Measurements from ENCODE around the gene PIN1. TPM values are rescaled to one million over a fixed set of nuclear protein-coding genes. Genes with fewer than 3 reads are reported as not detected.
"Not testable (repeated sequence)": the region's sequence is repeated elsewhere in the genome, so short reads cannot be mapped to it uniquely, and the experiment has no call there.

The PIN1 gene
- total and polyA plus RNA-seq, 2 donors from 2014 or later: 57.7 to 143 TPM

DNA sequence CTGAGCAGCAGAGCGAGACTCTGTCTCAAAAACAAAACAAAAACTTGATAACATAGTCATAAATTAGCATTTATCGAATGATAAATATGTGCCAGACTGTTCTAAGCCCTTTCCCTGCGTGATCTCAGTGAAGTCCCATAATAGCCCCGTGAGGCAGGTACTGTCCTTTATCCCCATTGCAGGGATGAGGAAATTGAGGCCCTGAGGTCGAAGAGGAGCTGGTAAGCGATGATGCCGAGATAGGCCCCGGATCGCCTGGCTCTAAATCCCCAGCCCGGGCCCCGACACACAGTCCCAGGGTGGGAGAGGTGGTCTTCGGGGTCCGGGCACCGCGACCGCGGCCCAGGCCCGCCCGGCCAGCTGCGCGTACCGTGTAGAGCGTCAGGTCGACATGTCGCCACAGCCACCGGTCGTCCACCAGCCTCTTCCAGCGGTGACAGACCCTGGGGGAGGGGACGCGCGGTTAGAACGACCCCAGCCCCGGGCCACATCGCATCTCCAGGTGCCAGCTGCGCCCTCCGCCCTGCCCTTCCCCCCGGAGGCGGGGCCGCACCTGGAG is 16.9 kb upstream of the PIN1 start:
- DNase-seq (no peak), FAIRE-seq (no peak)
- Histone ChIP-seq H3K27ac (ENCODE audit: low read depth in 2 of 2, low read length in 2 of 2) (peak overlapping the region; percentile 84 to 97), H3K9ac (ENCODE audit: low read length in 3 of 3) (peak overlapping the region; percentile 47 to 92 (median 84)), H3K27me3 (ENCODE audit: control insufficient read depth, insufficient read depth, low read length) (no peaks in the 10 kb centered on the region), H3K4me1 (ENCODE audit: control insufficient read depth in 2 of 3, insufficient read depth in 2 of 3, low read depth in 1 of 3, low read length in 3 of 3) (peaks cover 0 to 9% (median 6%) of the 10 kb centered on the region in 3 donors), H3K36me3 (ENCODE audit: control insufficient read depth in 2 of 3, insufficient read depth in 3 of 3, low read length in 3 of 3) (no peaks in the 10 kb centered on the region), H3K4me3 (ENCODE audit: low read length in 3 of 3) (peak overlapping the region; percentile 66 to 93 (median 90)), H3K9me3 (ENCODE audit: control insufficient read depth in 2 of 3, insufficient read depth in 1 of 3, low read length in 3 of 3) (no peaks in the 10 kb centered on the region)
- intact Hi-C loops (cut with DNase I): no loop called here
- TF ChIP-seq, protein P1, sequence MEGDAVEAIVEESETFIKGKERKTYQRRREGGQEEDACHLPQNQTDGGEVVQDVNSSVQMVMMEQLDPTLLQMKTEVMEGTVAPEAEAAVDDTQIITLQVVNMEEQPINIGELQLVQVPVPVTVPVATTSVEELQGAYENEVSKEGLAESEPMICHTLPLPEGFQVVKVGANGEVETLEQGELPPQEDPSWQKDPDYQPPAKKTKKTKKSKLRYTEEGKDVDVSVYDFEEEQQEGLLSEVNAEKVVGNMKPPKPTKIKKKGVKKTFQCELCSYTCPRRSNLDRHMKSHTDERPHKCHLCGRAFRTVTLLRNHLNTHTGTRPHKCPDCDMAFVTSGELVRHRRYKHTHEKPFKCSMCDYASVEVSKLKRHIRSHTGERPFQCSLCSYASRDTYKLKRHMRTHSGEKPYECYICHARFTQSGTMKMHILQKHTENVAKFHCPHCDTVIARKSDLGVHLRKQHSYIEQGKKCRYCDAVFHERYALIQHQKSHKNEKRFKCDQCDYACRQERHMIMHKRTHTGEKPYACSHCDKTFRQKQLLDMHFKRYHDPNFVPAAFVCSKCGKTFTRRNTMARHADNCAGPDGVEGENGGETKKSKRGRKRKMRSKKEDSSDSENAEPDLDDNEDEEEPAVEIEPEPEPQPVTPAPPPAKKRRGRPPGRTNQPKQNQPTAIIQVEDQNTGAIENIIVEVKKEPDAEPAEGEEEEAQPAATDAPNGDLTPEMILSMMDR (IDR thresholded peaks at IDR 0.05; ENCODE audit: borderline replicate concordance, extremely low read depth, insufficient read depth): no peak

DNA sequence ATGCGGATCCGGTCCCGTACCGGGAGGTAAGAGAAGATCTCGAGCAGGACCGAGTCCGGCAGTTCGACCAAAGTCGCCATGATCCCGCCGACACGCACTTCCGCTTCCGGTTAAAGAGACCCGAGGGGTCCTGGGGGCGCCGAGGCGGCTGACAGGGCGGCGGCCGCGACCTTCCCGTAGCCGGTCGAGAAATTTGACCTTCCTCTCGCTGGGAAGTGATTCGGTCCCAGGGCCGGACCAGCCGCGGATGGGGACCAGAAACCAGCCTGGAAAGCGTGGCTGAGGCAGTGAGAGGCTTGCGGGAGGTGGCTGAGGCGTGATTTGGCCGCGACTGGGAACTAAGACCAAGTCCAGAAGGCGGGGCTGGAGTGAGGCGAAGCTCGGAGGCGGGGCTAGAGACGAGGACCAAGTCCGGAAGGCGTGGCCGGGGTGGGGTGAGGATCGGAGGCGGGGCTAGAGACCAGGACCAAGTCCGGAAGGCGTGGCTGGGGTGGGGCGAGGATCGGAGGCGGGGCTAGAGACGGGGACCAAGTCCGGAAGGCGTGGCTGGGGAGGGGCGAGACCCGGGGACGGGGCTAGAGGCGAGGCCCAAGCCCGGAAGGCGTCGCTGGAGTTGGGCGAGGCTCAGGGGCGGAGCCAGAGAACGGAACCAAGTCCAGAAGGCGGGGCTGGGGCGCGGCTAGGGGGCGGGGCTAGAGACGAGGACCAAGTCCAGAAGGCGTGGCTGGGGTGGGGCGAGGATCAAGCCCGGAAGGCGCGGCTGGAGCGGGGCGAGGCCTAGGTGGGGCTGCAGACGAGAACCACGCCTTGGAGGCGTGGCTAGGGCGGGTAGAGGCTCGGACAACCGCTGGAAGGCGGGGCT is 16.2 kb upstream of the PIN1 start, which contains the start of gene FBXL12:
TSS of gene FBXL12 (minus strand) at position 346 of the 862 bp plus-strand sequence. CDS start at position 80, 266 bp downstream.
- FAIRE-seq (peak; percentile 95), DNase-seq (peak; percentile 100)
- Histone ChIP-seq H3K36me3 (ENCODE audit: control insufficient read depth in 2 of 3, insufficient read depth in 3 of 3, low read length in 3 of 3) (no peaks in the 10 kb centered on the region), H3K27me3 (ENCODE audit: control insufficient read depth, insufficient read depth, low read length) (no peaks in the 10 kb centered on the region), H3K4me1 (ENCODE audit: control insufficient read depth in 2 of 3, insufficient read depth in 2 of 3, low read depth in 1 of 3, low read length in 3 of 3) (peaks cover 0 to 9% (median 6%) of the 10 kb centered on the region in 3 donors), H3K27ac (ENCODE audit: low read depth in 2 of 2, low read length in 2 of 2) (peak within 1 kb of the TSS; percentile 84 to 97), H3K9ac (ENCODE audit: low read length in 3 of 3) (peak within 1 kb of the TSS; percentile 47 to 92 (median 84)), H3K9me3 (ENCODE audit: control insufficient read depth in 2 of 3, insufficient read depth in 1 of 3, low read length in 3 of 3) (no peaks in the 10 kb centered on the region), H3K4me3 (ENCODE audit: low read length in 3 of 3) (peak within 1 kb of the TSS; percentile 66 to 93 (median 90))
- TF ChIP-seq, protein P1 (IDR thresholded peaks at IDR 0.05; ENCODE audit: borderline replicate concordance, extremely low read depth, insufficient read depth): no peak
- intact Hi-C loops (cut with DNase I): no loop called here

DNA sequence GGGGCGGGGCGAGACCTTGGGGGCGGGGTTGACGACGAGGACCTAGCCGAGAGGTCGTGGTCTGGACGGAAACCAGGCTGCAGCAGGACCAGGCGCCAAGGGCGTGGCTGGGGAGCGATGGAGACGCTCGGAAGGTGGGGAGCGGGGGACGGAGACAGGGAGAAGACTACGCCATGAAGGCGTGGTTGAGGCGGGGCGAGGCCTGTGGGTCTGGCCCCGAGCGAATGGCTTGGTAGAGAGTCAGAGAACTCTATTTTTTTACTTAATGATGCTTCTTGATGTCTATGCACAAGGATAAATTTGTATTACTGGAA is 15.6 kb upstream of the PIN1 start:
- H3K9me3 ChIP-seq (ENCODE audit: control insufficient read depth in 2 of 3, insufficient read depth in 1 of 3, low read length in 3 of 3): no peaks in the 10 kb centered on the region
- H3K9ac ChIP-seq (ENCODE audit: low read length in 3 of 3): no peak overlapping the region
- TF ChIP-seq, protein P1 (IDR thresholded peaks at IDR 0.05; ENCODE audit: borderline replicate concordance, extremely low read depth, insufficient read depth): no peak
- no peaks in the 10 kb centered on the region for H3K27me3 ChIP-seq (ENCODE audit: control insufficient read depth, insufficient read depth, low read length)
- no peak for FAIRE-seq
- peaks cover 0 to 9% (median 6%) of the 10 kb centered on the region in 3 donors for H3K4me1 ChIP-seq (ENCODE audit: control insufficient read depth in 2 of 3, insufficient read depth in 2 of 3, low read depth in 1 of 3, low read length in 3 of 3)
- H3K36me3 ChIP-seq (ENCODE audit: control insufficient read depth in 2 of 3, insufficient read depth in 3 of 3, low read length in 3 of 3): no peaks in the 10 kb centered on the region
- peak overlapping the region; percentile 45 to 56 (median 51) for H3K4me3 ChIP-seq (ENCODE audit: low read length in 3 of 3)
- H3K27ac ChIP-seq (ENCODE audit: low read depth in 2 of 2, low read length in 2 of 2): peak overlapping the region; percentile 32 to 56
- DNase-seq: no peak
- intact Hi-C loops (cut with DNase I): no loop called here

DNA sequence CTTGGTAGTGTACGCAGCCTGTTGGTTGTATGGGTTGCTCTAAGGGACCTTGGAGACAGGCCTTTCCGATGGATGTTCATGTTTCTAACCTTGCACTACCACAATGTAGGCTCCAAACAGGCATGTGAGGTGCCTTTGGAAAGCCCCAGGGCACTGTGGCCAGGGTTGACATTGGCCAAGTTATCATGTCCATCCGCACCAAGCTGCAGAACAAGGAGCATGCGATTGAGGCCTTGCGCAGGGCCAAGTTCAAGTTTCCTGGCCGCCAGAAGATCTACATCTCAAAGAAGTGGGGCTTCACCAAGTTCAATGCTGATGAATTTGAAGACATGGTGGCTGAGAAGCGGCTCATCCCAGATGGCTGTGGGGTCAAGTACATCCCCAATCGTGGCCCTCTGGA is 15.1 kb upstream of the PIN1 start:
- intact Hi-C loops (cut with DNase I); H3K36me3 ChIP-seq (ENCODE audit: control insufficient read depth in 2 of 3, insufficient read depth in 3 of 3, low read length in 3 of 3); H3K27me3 ChIP-seq (ENCODE audit: control insufficient read depth, insufficient read depth, low read length); H3K9ac ChIP-seq (ENCODE audit: low read length in 3 of 3); FAIRE-seq; H3K9me3 ChIP-seq (ENCODE audit: control insufficient read depth in 2 of 3, insufficient read depth in 1 of 3, low read length in 3 of 3); H3K4me1 ChIP-seq (ENCODE audit: control insufficient read depth in 2 of 3, insufficient read depth in 2 of 3, low read depth in 1 of 3, low read length in 3 of 3): not testable (repeated sequence)
- Histone ChIP-seq H3K4me3 (ENCODE audit: low read length in 3 of 3) (peak overlapping the region in 2 of 3 donors; percentile 51 to 56), H3K27ac (ENCODE audit: low read depth in 2 of 2, low read length in 2 of 2) (peak overlapping the region in 1 of 2 donors; percentile 56)
- DNase-seq: peak in 1 of 5 donors; percentile 63

Measured in kidney (tissue), 14 donors.